DMS79 treated with DMSO at 0.1 percent for 48 hours (cell line): ENCODE measurements around the gene SMIM14.
A peak's percentile ranks its signal among the peaks of the same experiment; 100 is the strongest.
"Not testable (repeated sequence)": the region's sequence is repeated elsewhere in the genome, so short reads cannot be mapped to it uniquely, and the experiment has no call there.

Experiments used
- DNase-seq: peaks from one replicate; lab custom pipeline; 2025; lab: John Stamatoyannopoulos, UW

The SMIM14 gene

GRCh38 chr4:39642885-39643552 lies 4.4 kb upstream of the SMIM14 start:
- no peak for DNase-seq

- DNase-seq, result no peak
Observed at GRCh38 chr4:39641451-39641850, 2.8 kb upstream of the SMIM14 start.

GRCh38 chr4:39637586-39638353 lies 895 bp downstream of the SMIM14 start:
- peak; percentile 17 for DNase-seq

- DNase-seq, result no peak
Observed at GRCh38 chr4:39637221-39637585, 1.5 kb downstream of the SMIM14 start.

- DNase-seq, result no peak
Observed at GRCh38 chr4:39636531-39637184, 2.0 kb downstream of the SMIM14 start.

GRCh38 chr4:39635023-39635422 lies 3.6 kb downstream of the SMIM14 start:
- no peak for DNase-seq

- no peak for DNase-seq
Observed at GRCh38 chr4:39631700-39632079, 7.0 kb downstream of the SMIM14 start.

GRCh38 chr4:39627413-39627812 lies 11.3 kb downstream of the SMIM14 start:
- DNase-seq, result no peak

- DNase-seq, result no peak
Observed at GRCh38 chr4:39626913-39627312, 11.8 kb downstream of the SMIM14 start.

GRCh38 chr4:39626261-39626660 lies 12.4 kb downstream of the SMIM14 start:
- no peak for DNase-seq

- DNase-seq, result no peak
Observed at GRCh38 chr4:39621582-39621981, 17.1 kb downstream of the SMIM14 start.

GRCh38 chr4:39620551-39621313 lies 17.9 kb downstream of the SMIM14 start:
- DNase-seq, result no peak

- no peak for DNase-seq
Observed at GRCh38 chr4:39617534-39617933, 21.1 kb downstream of the SMIM14 start.

- no peak for DNase-seq
Observed at GRCh38 chr4:39616651-39617050, 22.0 kb downstream of the SMIM14 start.

GRCh38 chr4:39616112-39616511 lies 22.6 kb downstream of the SMIM14 start:
- DNase-seq, result not testable (repeated sequence)

GRCh38 chr4:39614487-39615162 lies 24.0 kb downstream of the SMIM14 start:
- DNase-seq, result no peak

GRCh38 chr4:39613093-39613656 lies 25.5 kb downstream of the SMIM14 start:
- DNase-seq, result no peak

GRCh38 chr4:39609454-39609931 lies 29.2 kb downstream of the SMIM14 start:
- DNase-seq, result no peak

GRCh38 chr4:39608451-39608850 lies 30.2 kb downstream of the SMIM14 start:
- no peak for DNase-seq

- DNase-seq, result no peak
Observed at GRCh38 chr4:39606747-39607146, 31.9 kb downstream of the SMIM14 start.

- DNase-seq, result no peak
Observed at GRCh38 chr4:39597695-39598381, 40.8 kb downstream of the SMIM14 start.
